ENCODE results near the gene LTN1. TPM values are rescaled to one million over a fixed set of nuclear protein-coding genes. Genes with fewer than 3 reads are reported as not detected.
A peak's percentile ranks its signal among the peaks of the same experiment; 100 is the strongest.

The LTN1 gene
- total RNA-seq, 1 experiment from 2014 or later, result 8.7 TPM

- TF ChIP-seq REST (IDR thresholded peaks at IDR 0.05; ENCODE audit: low read depth), result no peak
Observed at GRCh38 chr21:29008367-29008766, 15.7 kb upstream of the LTN1 start (continued).

GRCh38 chr21:29007810-29008209 is 15.1 kb upstream of the LTN1 start:
- no peak for DNase-seq (ENCODE audit: low read depth, low spot score)
- H3K79me2 ChIP-seq (ENCODE audit: insufficient read depth, low read length), result 0 out of 2 replicates have a peak, but pooled peaks cover 3% of the 10 kb centered on the region
- ChIA-PET CTCF (no interaction called here), POLR2A (no interaction called here), RAD21 (ENCODE audit: low non-redundant PET in 1 of 2, low total read pairs in 2 of 2, uncharacterized antibody in 2 of 2, unreplicated experiment in 2 of 2) (no interaction called here)
- intact Hi-C loops (cut with micrococcal nuclease), result no loop called here
- H3K27me3 ChIP-seq (ENCODE audit: insufficient read depth, low read length), result no peaks in the 10 kb centered on the region
- H3K27ac ChIP-seq (ENCODE audit: low read depth, low read length), result no peak overlapping the region
- H4K20me1 ChIP-seq (ENCODE audit: insufficient read depth), result no peaks in the 10 kb centered on the region
- peaks cover 0 to 20% of the 10 kb centered on the region in 2 experiments; a peak in 2 of 4 replicates for H3K4me1 ChIP-seq (ENCODE audit: control insufficient read depth in 1 of 2, insufficient read depth in 2 of 2, low read length in 2 of 2)
- BruUV-seq (replicated peaks), result TSS peak; percentile 32
- H3K9me3 ChIP-seq (ENCODE audit: control insufficient read depth in 1 of 2, insufficient read depth in 1 of 2, low read depth in 1 of 2, low read length in 2 of 2), result no peaks in the 10 kb centered on the region
- H3K4me3 ChIP-seq (replicated peaks in 1 of 2; ENCODE audit: low read depth in 1 of 2, low read length in 2 of 2), result no peak overlapping the region
- H3K9ac ChIP-seq (ENCODE audit: low read length), result no peak overlapping the region
- H3K9me2 ChIP-seq (ENCODE audit: insufficient read depth), result no peaks in the 10 kb centered on the region
- H3K4me2 ChIP-seq (ENCODE audit: low read length), result no peak overlapping the region
- H2AFZ ChIP-seq (ENCODE audit: low read depth, low read length, poor library complexity, severe bottlenecking), result no peak overlapping the region
- no peak for ATAC-seq
- no peak for TF ChIP-seq FOSL1 (IDR thresholded peaks at IDR 0.05; ENCODE audit: low read depth)
- no peak for TF ChIP-seq ZBTB33 (IDR thresholded peaks at IDR 0.05; ENCODE audit: extremely low read depth, insufficient replicate concordance, low read length)
- TF ChIP-seq ATF3 (IDR thresholded peaks at IDR 0.05), result no peak
- no peak for TF ChIP-seq SRF (IDR thresholded peaks at IDR 0.05; ENCODE audit: low read depth)
- H3K36me3 ChIP-seq (ENCODE audit: control insufficient read depth in 1 of 2, insufficient read depth in 2 of 2, low read length in 2 of 2), result peaks cover 4% of the 10 kb centered on the region in 2 experiments; a peak in 2 of 4 replicates

Measured in HCT116 (cell line).